Mesothelial cell of epicardium (in vitro differentiated cells): Measurements from ENCODE around the gene CABYR. TPM values are rescaled to one million over a fixed set of nuclear protein-coding genes. Genes with fewer than 3 reads are reported as not detected.

Source experiments
- DNase-seq, 2 experiments: peaks; one replicate each; pipeline ENCODE4 v3.0.0; 2021; ENCODE audit warnings: low spot score in 2 of 2; ENCODE audit not compliant: unreplicated experiment in 2 of 2
- H3K27ac Mint-ChIP-seq: 2 replicates; pipeline ENCODE4 v1.8.0; 2021; ENCODE audit warnings: mixed read lengths
- H3K27me3 Mint-ChIP-seq: 2 replicates; pipeline ENCODE4 v1.8.0; 2021; ENCODE audit warnings: low read depth, mixed read lengths
- H3K36me3 Mint-ChIP-seq: 2 replicates; pipeline ENCODE4 v1.8.0; 2021; ENCODE audit warnings: mixed read lengths
- H3K4me1 Mint-ChIP-seq: 2 replicates; pipeline ENCODE4 v1.8.0; 2021; ENCODE audit warnings: mixed read lengths
- H3K4me3 Mint-ChIP-seq: 2 replicates; pipeline ENCODE4 v1.8.0; 2021; ENCODE audit warnings: mild to moderate bottlenecking, moderate library complexity, mixed read lengths
- H3K9me3 Mint-ChIP-seq: 2 replicates; pipeline ENCODE4 v1.8.0; 2021; ENCODE audit warnings: mixed read lengths
- total RNA-seq: library from RNA; stranded (reverse); gene quantifications from 3 replicates; pipeline ENCODE4 v1.2.1, GENCODE V29; 2021
- TF ChIP-seq, protein P1 (sequence below): fragments of 200-600 bp; sonication (generic); IDR thresholded peaks from one replicate; pipeline ENCODE4 v1.5.0; 2021; ENCODE audit warnings: antibody characterized with exemption; ENCODE audit not compliant: unreplicated experiment

Gene CABYR
- total RNA-seq, 1 donor from 2014 or later: 13.7 TPM

GRCh38 chr18:24120676-24121075 lies 18.2 kb upstream of the CABYR start:
- Mint-ChIP-seq H3K36me3 (peaks cover 17% of the 10 kb centered on the region), H3K9me3 (no peaks in the 10 kb centered on the region), H3K4me1 (no peaks in the 10 kb centered on the region), H3K27ac (no peak overlapping the region), H3K27me3 (no peaks in the 10 kb centered on the region), H3K4me3 (no peak overlapping the region)
- TF ChIP-seq, protein P1, sequence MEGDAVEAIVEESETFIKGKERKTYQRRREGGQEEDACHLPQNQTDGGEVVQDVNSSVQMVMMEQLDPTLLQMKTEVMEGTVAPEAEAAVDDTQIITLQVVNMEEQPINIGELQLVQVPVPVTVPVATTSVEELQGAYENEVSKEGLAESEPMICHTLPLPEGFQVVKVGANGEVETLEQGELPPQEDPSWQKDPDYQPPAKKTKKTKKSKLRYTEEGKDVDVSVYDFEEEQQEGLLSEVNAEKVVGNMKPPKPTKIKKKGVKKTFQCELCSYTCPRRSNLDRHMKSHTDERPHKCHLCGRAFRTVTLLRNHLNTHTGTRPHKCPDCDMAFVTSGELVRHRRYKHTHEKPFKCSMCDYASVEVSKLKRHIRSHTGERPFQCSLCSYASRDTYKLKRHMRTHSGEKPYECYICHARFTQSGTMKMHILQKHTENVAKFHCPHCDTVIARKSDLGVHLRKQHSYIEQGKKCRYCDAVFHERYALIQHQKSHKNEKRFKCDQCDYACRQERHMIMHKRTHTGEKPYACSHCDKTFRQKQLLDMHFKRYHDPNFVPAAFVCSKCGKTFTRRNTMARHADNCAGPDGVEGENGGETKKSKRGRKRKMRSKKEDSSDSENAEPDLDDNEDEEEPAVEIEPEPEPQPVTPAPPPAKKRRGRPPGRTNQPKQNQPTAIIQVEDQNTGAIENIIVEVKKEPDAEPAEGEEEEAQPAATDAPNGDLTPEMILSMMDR: no peak
- no peak for DNase-seq

DNA sequence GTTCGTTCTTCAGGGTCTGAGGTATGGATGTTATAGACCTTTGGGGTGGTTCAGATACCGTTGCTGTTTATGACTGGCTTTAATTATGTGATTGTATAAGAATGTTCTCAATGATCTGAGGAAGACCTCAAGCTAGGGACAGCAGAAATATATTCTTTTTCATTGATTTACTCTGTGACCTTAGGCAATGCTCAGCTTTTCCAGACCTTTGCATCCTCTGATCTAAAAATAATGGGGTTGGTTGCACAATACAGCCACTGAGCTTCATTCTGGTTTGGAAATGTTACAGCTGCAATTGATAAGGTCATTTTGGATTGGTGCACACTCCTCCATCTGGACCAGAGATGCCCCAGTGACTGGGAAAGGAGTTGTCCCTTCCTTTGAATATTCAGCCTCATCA lies 17.2 kb upstream of the CABYR start:
- TF ChIP-seq, protein P1: no peak
- no peak overlapping the region for H3K4me3 Mint-ChIP-seq
- H3K9me3 Mint-ChIP-seq: no peaks in the 10 kb centered on the region
- H3K27ac Mint-ChIP-seq: no peak overlapping the region
- no peak for DNase-seq
- H3K27me3 Mint-ChIP-seq: no peaks in the 10 kb centered on the region
- H3K36me3 Mint-ChIP-seq: peaks cover 15% of the 10 kb centered on the region
- H3K4me1 Mint-ChIP-seq: no peaks in the 10 kb centered on the region

GRCh38 chr18:24126155-24126961 lies 12.5 kb upstream of the CABYR start:
- no peak for DNase-seq

DNA sequence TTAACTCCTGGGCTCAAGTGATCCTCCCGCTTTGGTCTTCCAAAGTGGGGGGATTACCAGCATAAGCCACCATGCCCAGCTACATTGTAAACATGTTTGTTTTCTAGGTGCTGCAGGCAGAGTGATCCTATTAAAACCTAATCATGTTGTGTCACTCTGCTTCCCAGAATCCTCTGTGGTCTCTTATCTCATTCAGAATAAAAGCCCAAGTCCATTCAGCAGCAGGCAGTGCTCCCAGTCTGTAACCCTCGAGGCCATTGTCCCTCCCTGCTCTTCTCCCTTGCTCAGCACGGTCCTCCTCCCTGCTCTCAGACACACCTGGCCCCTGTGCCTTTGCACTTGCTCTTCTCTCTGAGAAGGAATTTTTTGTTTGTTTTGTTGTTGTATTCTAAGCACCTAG lies 11.1 kb upstream of the CABYR start:
- no peaks in the 10 kb centered on the region for H3K9me3 Mint-ChIP-seq
- H3K4me3 Mint-ChIP-seq: no peak overlapping the region
- H3K36me3 Mint-ChIP-seq: peaks cover 20% of the 10 kb centered on the region
- no peak for DNase-seq
- TF ChIP-seq, protein P1: no peak
- H3K27me3 Mint-ChIP-seq: no peaks in the 10 kb centered on the region
- no peak overlapping the region for H3K27ac Mint-ChIP-seq
- H3K4me1 Mint-ChIP-seq: no peaks in the 10 kb centered on the region

More at GRCh38 chr18:24126155-24126961, 12.5 kb upstream of the CABYR start:
- no peak overlapping the region for H3K4me3 Mint-ChIP-seq
- H3K9me3 Mint-ChIP-seq: no peaks in the 10 kb centered on the region
- TF ChIP-seq, protein P1: no peak
- peaks cover 24% of the 10 kb centered on the region for H3K36me3 Mint-ChIP-seq
- no peaks in the 10 kb centered on the region for H3K27me3 Mint-ChIP-seq
- no peaks in the 10 kb centered on the region for H3K4me1 Mint-ChIP-seq
- no peak overlapping the region for H3K27ac Mint-ChIP-seq

DNA sequence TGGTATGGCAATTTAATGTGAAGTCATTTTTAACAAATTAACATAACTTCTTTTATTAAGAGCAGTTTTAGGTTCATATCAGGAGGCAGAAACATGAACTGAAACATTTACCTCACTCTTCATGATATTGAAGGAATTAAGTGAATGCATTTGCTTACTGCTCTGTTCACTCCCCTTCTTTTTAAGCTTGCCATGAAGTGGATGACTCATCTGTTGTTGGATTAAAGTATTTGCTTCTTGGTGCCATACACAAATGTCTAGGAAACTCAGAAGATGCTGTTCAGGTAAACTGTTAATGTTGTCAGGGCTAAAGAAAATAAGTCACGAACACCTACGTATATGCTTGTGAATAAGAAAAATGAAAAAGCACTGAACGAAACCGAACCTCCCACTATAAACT lies 10.2 kb upstream of the CABYR start:
- H3K27me3 Mint-ChIP-seq: no peaks in the 10 kb centered on the region
- no peak for DNase-seq
- no peak overlapping the region for H3K27ac Mint-ChIP-seq
- TF ChIP-seq, protein P1: no peak
- H3K9me3 Mint-ChIP-seq: no peaks in the 10 kb centered on the region
- no peaks in the 10 kb centered on the region for H3K4me1 Mint-ChIP-seq
- H3K4me3 Mint-ChIP-seq: no peak overlapping the region
- H3K36me3 Mint-ChIP-seq: peaks cover 21% of the 10 kb centered on the region
